Activated CD4-positive, alpha-beta T cell treated with anti-CD3 and anti-CD28 coated beads for 24 hours (primary cell): ENCODE results near the gene PIGH.
"Not testable (repeated sequence)": the region's sequence is repeated elsewhere in the genome, so short reads cannot be mapped to it uniquely, and the experiment has no call there.

Experiments
- DNase-seq, 2 donors: peaks; one replicate each; pipeline ENCODE4 v3.0.0-alpha.2; 2020; ENCODE audit warnings: low read depth in 2 of 2

The PIGH gene

DNA sequence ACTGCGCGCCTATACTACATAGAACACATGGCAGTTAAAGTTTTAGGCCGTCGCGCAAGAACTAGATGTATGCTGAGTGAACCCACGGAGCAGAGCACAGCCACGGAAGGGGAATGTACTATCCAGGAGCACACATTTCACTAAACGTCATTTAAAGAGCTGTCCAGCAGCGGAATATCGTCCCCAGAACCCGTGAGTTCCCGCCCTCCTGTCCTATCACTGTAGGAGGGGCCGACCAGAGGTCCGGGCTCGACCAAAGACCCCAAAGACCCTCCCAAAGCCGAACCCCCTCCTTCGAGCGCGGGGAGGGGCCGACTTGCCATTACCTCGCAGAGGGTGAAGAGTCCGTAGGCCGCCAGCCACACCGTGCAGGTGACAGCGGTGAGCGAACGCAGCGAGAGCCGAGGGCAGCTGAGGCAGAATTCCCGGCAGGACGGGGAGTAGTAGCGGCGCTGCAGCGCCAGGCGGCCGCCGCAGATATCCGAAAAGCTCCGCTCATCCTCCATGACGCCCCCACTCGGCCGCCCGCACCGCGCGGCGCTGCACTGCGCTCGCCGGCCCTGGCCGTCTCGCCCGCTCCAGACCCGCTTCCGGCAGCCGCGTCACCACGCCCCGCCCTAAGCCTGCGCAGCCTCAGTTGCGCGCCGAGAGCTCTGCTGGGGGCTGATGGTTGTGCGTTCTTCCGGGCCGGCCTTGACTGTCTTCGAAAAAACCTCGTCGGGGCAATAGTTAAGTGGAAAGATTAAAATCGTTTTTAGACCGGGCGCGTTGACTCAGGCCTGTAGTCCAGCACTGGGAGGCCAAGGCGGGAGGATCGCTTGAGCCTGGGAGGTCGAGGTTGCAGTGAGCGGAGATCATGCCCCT is at the start of gene PIGH:
Gene PIGH, minus strand, starts transcription at position 571 of the 864 bp plus-strand sequence. Its CDS starts 65 bp downstream, at position 506.
- peak; percentile 89 to 94 for DNase-seq

DNA sequence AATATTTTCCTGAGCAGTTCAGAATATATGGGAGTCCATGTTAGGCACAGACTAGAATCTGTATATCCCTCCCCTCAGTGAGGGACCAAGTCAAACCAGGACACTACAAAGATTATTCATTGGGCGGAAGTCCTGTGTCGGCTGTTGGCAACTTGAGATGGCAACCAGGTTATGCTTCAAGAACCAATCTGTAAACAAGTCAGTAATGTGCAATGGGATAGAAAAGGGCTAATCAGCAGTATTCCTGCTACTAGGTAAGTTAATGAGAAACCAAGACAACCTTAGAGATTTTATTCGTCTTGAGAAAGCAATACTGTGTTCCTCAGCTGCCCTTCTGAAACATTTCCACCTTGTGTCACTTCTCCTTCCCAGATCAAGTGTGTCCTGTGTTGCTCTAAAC is 46.1 kb upstream of the PIGH start:
- DNase-seq, result no peak

GRCh38 chr14:67645414-67645813 is 45.3 kb upstream of the PIGH start:
- DNase-seq, result no peak

DNA sequence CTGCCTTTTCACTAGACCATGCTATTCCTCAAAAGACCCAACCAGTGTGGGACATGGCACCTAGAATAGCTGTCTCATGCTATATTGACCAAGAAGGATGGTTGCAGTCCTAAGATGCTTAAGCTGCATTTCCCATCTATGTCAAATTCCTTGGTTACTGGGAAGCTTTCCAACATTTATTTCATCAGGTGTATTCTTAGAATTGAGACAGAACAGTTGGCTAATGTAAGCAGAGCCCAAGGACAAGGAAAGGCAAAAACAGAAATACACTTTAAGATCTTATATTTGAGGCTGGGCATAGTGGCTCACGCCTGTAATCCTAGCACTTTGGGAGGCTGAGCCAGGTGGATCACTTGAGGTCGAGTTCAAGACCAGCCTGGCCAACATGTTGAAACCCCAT is 44.4 kb upstream of the PIGH start:
- no peak for DNase-seq

DNA sequence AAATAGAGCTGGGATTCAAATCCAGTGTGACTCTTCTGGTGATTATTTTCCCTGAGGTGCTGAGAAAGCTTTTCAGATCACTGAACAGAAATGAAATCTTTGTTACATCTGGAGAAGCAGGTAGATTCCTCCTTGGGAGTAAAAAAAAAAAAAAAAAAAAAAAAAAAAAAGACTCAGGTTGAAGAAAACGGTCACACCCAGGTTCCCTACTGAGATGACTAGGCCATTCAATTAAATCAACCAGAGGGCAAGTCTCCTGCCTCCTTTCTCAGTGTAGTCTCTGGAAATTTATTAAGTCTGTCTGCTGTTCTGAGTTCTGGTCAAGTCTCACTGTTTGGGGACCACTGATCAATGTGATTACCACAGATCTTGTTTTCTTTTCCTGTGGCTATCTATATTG is 43.6 kb upstream of the PIGH start:
- no peak for DNase-seq

- DNase-seq, result no peak
These were observed 42.1 kb upstream of the PIGH start for GRCh38 chr14:67641902-67642749.

GRCh38 chr14:67641480-67641879 is 41.4 kb upstream of the PIGH start:
- no peak for DNase-seq

- no peak for DNase-seq
These were observed 38.6 kb upstream of the PIGH start for GRCh38 chr14:67638642-67639041.

DNA sequence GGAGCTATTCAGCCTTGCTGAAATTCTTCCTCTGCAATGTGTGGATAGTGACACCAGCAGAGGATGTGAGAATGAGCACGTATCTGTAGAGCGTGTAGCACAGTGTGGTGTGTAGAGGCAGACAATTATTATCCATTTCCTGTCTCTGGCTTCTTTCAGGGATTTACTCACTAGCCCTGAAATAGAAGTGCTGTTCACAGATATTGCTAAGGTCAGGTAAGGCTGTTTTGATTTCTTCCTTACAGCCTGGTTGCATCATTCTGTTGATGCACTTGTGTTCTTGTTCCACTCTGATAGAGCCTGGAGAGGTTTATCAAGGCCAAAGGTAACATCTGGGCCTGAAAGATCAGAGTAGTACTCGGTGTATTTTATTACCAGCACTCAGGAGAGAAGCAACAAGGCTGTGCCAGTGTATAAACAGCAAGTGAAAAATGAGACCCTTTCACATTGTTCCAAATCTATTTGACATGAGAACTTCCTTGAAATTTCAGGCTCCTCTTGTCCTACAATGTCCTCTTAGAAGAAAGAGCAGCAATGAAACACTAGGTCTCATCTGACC is 36.4 kb upstream of the PIGH start:
- no peak for DNase-seq

DNA sequence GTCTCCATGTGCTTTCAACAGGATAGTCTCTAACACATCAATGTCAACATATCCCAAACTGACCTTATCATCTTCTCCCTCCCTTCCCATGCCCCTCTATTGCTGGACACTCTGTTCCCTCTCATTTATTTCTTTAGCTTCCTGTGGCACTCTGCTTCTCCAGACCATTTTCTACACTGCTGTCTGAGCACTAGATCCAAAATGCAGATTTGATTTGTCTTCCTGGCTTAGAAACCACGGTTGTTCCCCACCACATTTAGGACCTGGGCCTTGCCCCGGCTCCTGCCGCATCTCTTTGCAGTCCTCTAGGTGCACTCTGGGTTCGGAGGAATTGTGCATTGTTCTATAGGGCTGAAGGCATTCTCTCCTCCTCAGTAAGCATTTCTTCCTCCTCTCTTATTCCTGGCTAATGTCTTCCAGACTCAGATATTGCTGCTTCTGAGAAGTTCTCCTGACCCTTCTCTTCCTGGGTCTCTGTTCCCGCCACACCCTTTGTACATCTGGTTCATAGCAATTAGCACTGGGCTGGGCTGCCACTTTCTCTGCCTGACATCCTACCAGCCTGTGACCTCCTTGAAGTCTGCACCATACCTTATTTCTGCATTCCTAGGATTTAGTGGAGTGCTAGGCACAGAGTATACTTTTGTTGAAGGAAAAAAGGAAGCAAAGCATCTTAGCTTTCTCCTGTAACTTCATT is 33.5 kb upstream of the PIGH start:
- DNase-seq, result no peak

DNA sequence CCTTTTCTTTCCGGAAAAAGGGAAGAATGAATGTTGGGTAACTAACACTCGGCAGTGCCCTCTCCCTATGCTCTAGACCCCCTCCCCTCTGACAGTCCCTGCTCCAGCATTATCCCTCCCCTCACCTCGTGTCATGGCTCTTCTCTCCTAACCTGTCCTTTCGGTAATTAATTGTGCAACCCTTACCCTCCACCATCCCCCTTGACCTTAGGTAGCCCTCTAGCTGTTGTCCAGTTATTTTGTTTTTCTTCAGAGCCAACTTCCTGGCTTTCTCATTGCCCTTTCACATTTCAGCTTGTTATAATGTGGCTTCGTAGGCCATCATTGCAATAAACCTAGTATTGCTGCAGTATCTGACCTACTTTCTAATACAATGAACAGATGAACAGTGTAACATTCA is 30.9 kb upstream of the PIGH start:
- no peak for DNase-seq

DNA sequence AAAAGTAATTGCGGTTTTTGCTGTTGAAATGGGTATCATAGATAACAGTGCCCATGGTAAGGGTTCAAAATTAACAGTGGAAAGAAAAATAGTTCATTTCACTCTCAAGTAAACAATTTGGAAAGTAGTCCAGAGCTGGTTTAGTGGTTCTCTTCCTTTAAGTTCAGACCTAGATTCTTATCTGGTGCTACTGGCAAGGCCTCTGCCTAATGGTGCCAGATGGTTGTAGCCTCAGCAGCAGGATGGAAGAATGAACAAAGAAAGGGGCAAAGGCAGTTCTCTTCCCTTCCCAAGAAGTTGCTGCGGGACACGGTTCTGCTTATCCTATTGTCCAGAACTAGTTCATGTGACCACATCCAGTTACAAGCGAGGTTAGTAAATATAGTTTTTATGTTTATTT is 30.1 kb upstream of the PIGH start:
- DNase-seq, result no peak

DNA sequence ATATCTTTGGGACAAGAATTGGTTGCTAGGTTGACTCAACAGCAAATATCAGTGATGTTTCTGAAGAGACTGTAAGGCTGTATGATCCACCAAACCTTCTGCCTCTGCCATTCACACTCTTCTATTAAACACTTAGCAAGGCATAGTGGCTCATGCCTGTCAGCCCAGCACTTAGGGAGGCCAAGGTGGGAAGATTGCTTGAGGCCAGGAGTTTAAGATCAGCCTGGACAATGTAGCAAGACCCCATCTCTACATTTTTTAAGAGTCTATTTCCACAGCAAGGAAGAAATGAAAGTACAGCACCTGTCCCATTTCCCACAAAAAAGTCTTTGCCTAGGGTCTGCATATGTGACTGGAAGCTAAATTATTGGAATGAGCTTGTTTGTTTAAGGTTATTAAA is 27.5 kb upstream of the PIGH start:
- no peak for DNase-seq

GRCh38 chr14:67626131-67626530 is 26.1 kb upstream of the PIGH start:
- not testable (repeated sequence) for DNase-seq

- DNase-seq, result no peak
These were observed 23.0 kb upstream of the PIGH start for GRCh38 chr14:67623114-67623513.

DNA sequence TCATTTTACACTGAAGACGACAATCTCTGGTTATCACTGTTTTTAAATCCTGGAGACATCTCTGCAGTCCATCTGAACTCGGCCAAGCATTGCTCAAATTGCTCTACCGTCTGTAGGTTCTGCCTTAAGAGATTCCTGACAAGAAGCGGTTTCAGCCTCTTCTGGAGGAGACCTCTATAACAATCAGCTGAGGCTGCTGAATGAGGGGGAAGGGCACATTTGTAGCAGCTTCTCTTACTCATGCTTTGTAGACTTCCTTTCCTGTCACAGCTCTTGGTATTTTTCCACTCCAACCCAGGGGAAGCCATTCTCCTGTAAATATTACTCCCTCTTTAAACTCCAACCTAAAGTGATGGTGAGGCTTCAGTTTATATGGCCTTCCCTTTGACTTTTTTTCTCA is 22.6 kb upstream of the PIGH start:
- no peak for DNase-seq

- DNase-seq, result no peak
These were observed 20.2 kb upstream of the PIGH start for GRCh38 chr14:67620217-67620785.

GRCh38 chr14:67619446-67620216 is 19.6 kb upstream of the PIGH start, which contains the start of gene ARG2:
ARG2 (plus strand) TSS chr14:67619920; CDS start chr14:67619978, 58 bp downstream.
- DNase-seq, result peak; percentile 95 to 96

GRCh38 chr14:67618617-67619063 is 18.6 kb upstream of the PIGH start:
- DNase-seq, result no peak

DNA sequence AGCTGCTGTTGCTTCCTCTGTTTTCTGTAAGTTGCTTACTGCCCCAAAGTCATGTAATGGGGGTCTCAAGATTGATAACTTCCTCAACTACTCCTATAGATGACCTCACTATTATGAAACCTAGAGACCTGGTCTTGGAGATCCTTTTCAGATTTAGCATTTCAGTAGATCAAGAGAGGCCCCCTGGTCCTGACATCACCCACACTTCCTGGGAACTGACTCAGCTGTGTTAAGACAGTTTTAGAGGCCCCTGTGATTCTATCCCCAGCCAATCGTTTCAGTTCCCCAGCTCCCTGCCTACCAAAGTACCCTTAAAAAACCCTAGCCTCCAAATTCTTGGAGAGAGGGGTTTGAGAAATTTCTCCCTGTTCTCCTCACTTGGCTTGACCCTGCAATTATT is 10.4 kb upstream of the PIGH start:
- no peak for DNase-seq
